H9 (cell line): ENCODE results near the gene IGFL4. TPM values are rescaled to one million over a fixed set of nuclear protein-coding genes. Genes with fewer than 3 reads are reported as not detected.

ENCODE experiments used
- DNase-seq: peaks from one replicate; pipeline ENCODE4 v3.0.0-alpha.2; 2017
- H2AFZ ChIP-seq: one replicate; pipeline ENCODE4 v1.6.1; 2013; ENCODE audit warnings: mild to moderate bottlenecking, low read length, control low read depth, moderate library complexity
- H2AK5ac ChIP-seq: 2 replicates; pipeline ENCODE4 v1.6.1; 2013; ENCODE audit warnings: low read length, control low read depth, mixed read lengths; ENCODE audit not compliant: insufficient read length
- H2BK120ac ChIP-seq: one replicate; pipeline ENCODE4 v1.6.1; 2013; ENCODE audit warnings: low read depth, mild to moderate bottlenecking, low read length, control low read depth, inconsistent platforms; ENCODE audit not compliant: poor library complexity, severe bottlenecking
- H2BK12ac ChIP-seq: 2 replicates; pipeline ENCODE4 v1.6.1; 2013; ENCODE audit warnings: low read length, control low read depth, mixed read lengths, low read depth; ENCODE audit not compliant: insufficient read length
- H2BK15ac ChIP-seq: 2 replicates; pipeline ENCODE4 v1.6.1; 2013; ENCODE audit warnings: low read depth, low read length, control low read depth
- H2BK20ac ChIP-seq: one replicate; pipeline ENCODE4 v1.6.1; 2013; ENCODE audit warnings: low read depth, mild to moderate bottlenecking, low read length, control low read depth, inconsistent platforms; ENCODE audit not compliant: poor library complexity, severe bottlenecking
- H2BK5ac ChIP-seq: 2 replicates; pipeline ENCODE4 v1.6.1; 2013; ENCODE audit warnings: low read length, control low read depth, mixed read lengths; ENCODE audit not compliant: insufficient read length
- H3K14ac ChIP-seq: 2 replicates; pipeline ENCODE4 v1.6.1; 2013; ENCODE audit warnings: low read length, control low read depth; ENCODE audit not compliant: insufficient read depth
- H3K18ac ChIP-seq: 2 replicates; pipeline ENCODE4 v1.6.1; 2013; ENCODE audit warnings: low read depth, mild to moderate bottlenecking, mixed read lengths, low read length, control low read depth; ENCODE audit not compliant: insufficient read length
- H3K23ac ChIP-seq: 2 replicates; pipeline ENCODE4 v1.6.1; 2013; ENCODE audit warnings: low read length, control low read depth, mixed read lengths, low read depth; ENCODE audit not compliant: insufficient read length
- H3K23me2 ChIP-seq: 2 replicates; pipeline ENCODE4 v1.6.1; 2013; ENCODE audit warnings: low read depth, mild to moderate bottlenecking, mixed read lengths, low read length, control low read depth; ENCODE audit not compliant: insufficient read length, poor library complexity, severe bottlenecking
- H3K27ac ChIP-seq: 2 replicates; pipeline ENCODE4 v1.5.1; 2013; ENCODE audit warnings: low read length, control low read depth, mixed read lengths, low read depth; ENCODE audit not compliant: insufficient read length
- H3K27me3 ChIP-seq: 2 replicates; pipeline ENCODE4 v1.6.1; 2013; ENCODE audit warnings: low read length, control low read depth, inconsistent platforms; ENCODE audit not compliant: insufficient read depth
- H3K4ac ChIP-seq: 2 replicates; pipeline ENCODE4 v1.6.1; 2013; ENCODE audit warnings: low read depth, mild to moderate bottlenecking, control low read depth, inconsistent platforms, low read length, moderate library complexity
- H3K4me1 ChIP-seq: 2 replicates; pipeline ENCODE4 v1.6.1; 2013; ENCODE audit warnings: low read length, control low read depth, inconsistent platforms; ENCODE audit not compliant: insufficient read depth
- H3K4me2 ChIP-seq: 2 replicates; pipeline ENCODE4 v1.6.1; 2013; ENCODE audit warnings: low read length, control low read depth, mixed read lengths; ENCODE audit not compliant: insufficient read length, insufficient read depth
- H3K56ac ChIP-seq: 2 replicates; pipeline ENCODE4 v1.6.1; 2013; ENCODE audit warnings: low read depth, mild to moderate bottlenecking, mixed read lengths, low read length, control low read depth; ENCODE audit not compliant: insufficient read length
- H3K79me1 ChIP-seq: 2 replicates; pipeline ENCODE4 v1.6.1; 2013; ENCODE audit warnings: low read depth, mild to moderate bottlenecking, moderate library complexity, low read length, control low read depth, inconsistent platforms; ENCODE audit not compliant: insufficient read depth, poor library complexity, severe bottlenecking
- H3K79me2 ChIP-seq: 2 replicates; pipeline ENCODE4 v1.6.1; 2013; ENCODE audit warnings: low read length, control low read depth, inconsistent platforms; ENCODE audit not compliant: insufficient read depth
- H3K9ac ChIP-seq: 2 replicates; pipeline ENCODE4 v1.6.1; 2013; ENCODE audit warnings: low read length, control low read depth, mixed read lengths; ENCODE audit not compliant: insufficient read length; ENCODE audit errors: extremely low read depth
- H3K9me3 ChIP-seq: one replicate; pipeline ENCODE4 v1.6.1; 2013; ENCODE audit warnings: low read depth, low read length, inconsistent platforms; ENCODE audit not compliant: control insufficient read depth
- H3T11ph ChIP-seq: one replicate; pipeline ENCODE4 v1.6.1; 2013; ENCODE audit warnings: mild to moderate bottlenecking, low read length, control low read depth, inconsistent platforms
- H4K20me1 ChIP-seq: one replicate; pipeline ENCODE4 v1.6.1; 2013; ENCODE audit not compliant: control insufficient read depth, insufficient read length, insufficient read depth
- H4K5ac ChIP-seq: 2 replicates; pipeline ENCODE4 v1.6.1; 2013; ENCODE audit warnings: low read depth, mild to moderate bottlenecking, mixed read lengths, low read length, control low read depth; ENCODE audit not compliant: insufficient read length
- H4K8ac ChIP-seq: replicated peaks from 2 replicates; pipeline ENCODE4 v1.6.1; 2013; ENCODE audit warnings: low read length, control low read depth, mixed read lengths, low read depth; ENCODE audit not compliant: insufficient read length
- H4K91ac ChIP-seq: 2 replicates; pipeline ENCODE4 v1.6.1; 2013; ENCODE audit warnings: low read depth, mild to moderate bottlenecking, moderate library complexity, mixed read lengths, low read length, control low read depth; ENCODE audit not compliant: insufficient read length
- H3K27ac Mint-ChIP-seq, 3 experiments: 2 replicates in 2 of 3; 3 replicates in 1 of 3; pipeline ENCODE4 v1.8.0; 2020 to 2021; ENCODE audit warnings: mixed read lengths in 3 of 3, mild to moderate bottlenecking in 1 of 3, moderate library complexity in 1 of 3
- H3K27me3 Mint-ChIP-seq: 2 replicates; pipeline ENCODE4 v1.8.0; 2021; ENCODE audit warnings: low read depth, mild to moderate bottlenecking, moderate library complexity, mixed read lengths
- H3K36me3 Mint-ChIP-seq, 3 experiments: 2 replicates in 2 of 3; 3 replicates in 1 of 3; pipeline ENCODE4 v1.8.0; 2020 to 2021; ENCODE audit warnings: low read depth in 3 of 3, mixed read lengths in 3 of 3; ENCODE audit not compliant: insufficient read depth in 1 of 3
- H3K4me1 Mint-ChIP-seq, 2 experiments: 2 replicates each; pipeline ENCODE4 v1.8.0; 2020; ENCODE audit warnings: mixed read lengths in 2 of 2
- H3K4me3 Mint-ChIP-seq, 2 experiments: 2 replicates in 1 of 2; 3 replicates in 1 of 2; pipeline ENCODE4 v1.8.0; 2020 to 2021; ENCODE audit warnings: mild to moderate bottlenecking in 2 of 2, mixed read lengths in 2 of 2, moderate library complexity in 1 of 2
- H3K9me3 Mint-ChIP-seq, 2 experiments: 2 replicates in 1 of 2; 3 replicates in 1 of 2; pipeline ENCODE4 v1.8.0; 2020; ENCODE audit warnings: mild to moderate bottlenecking in 2 of 2, mixed read lengths in 2 of 2, moderate library complexity in 1 of 2
- CTCF ChIP-seq: fragments of 200-600 bp; sonication (generic); conservative IDR thresholded peaks from 3 replicates; pipeline ENCODE4 v1.8.0; 2021; ENCODE audit warnings: antibody characterized with exemption, mild to moderate bottlenecking
- WGBS: extraction: QIAGEN DNeasy Blood & Tissue Kit; methylation state at CpG from one replicate; pipeline ENCODE4 v1.1.7; 2013; ENCODE audit warnings: missing lambda C conversion rate, low lambda C conversion rate, mixed read lengths; ENCODE audit not compliant: insufficient read length; ENCODE audit errors: extremely low coverage; 5-methylcytosine and 5-hydroxymethylcytosine counted together
- total RNA-seq: library from RNA; stranded (reverse); gene quantifications from 2 replicates; pipeline ENCODE4 v1.2.1, GENCODE V29; 2021

IGFL4 gene
- total RNA-seq, 1 experiment from 2014 or later: 0.33 TPM

- Histone ChIP-seq H3K79me2 (no peaks in the 10 kb centered on the region), H2AFZ (no peak overlapping the region), H2BK120ac (no peak overlapping the region), H4K5ac (no peak overlapping the region), H3K56ac (no peak overlapping the region), H2BK20ac (no peak overlapping the region), H2BK12ac (no peak overlapping the region), H3K9ac (no peak overlapping the region), H3K27me3 (no peaks in the 10 kb centered on the region), H2BK5ac (no peak overlapping the region), H4K8ac (no peak overlapping the region), H3K18ac (no peak overlapping the region), H3K4me2 (no peak overlapping the region), H3K4ac (no peak overlapping the region), H4K20me1 (no peaks in the 10 kb centered on the region), H2AK5ac (no peak overlapping the region), H3T11ph (no peak overlapping the region), H3K9me3 (peaks cover 8% of the 10 kb centered on the region), H3K23ac (no peak overlapping the region), H3K27ac (no peak overlapping the region), H4K91ac (no peak overlapping the region), H3K14ac (no peak overlapping the region), H3K23me2 (no peaks in the 10 kb centered on the region), H2BK15ac (no peak overlapping the region), H3K79me1 (no peaks in the 10 kb centered on the region), H3K4me1 (no peaks in the 10 kb centered on the region)
- WGBS: no CpG with 5 or more reads among the region's 2 CpGs
- H3K9me3 Mint-ChIP-seq: peaks cover 31 to 37% of the 10 kb centered on the region in 2 experiments; a peak in 4 of 5 replicates
- H3K4me1 Mint-ChIP-seq: no peaks in the 10 kb centered on the region
- DNase-seq: no peak
- no peak for TF ChIP-seq CTCF
- H3K36me3 Mint-ChIP-seq: peaks cover 0 to 6% (median 0%) of the 10 kb centered on the region in 3 experiments; a peak in 3 of 7 replicates
- no peak overlapping the region for H3K27ac Mint-ChIP-seq
- H3K4me3 Mint-ChIP-seq: no peak overlapping the region
- H3K27me3 Mint-ChIP-seq: peaks cover 48% of the 10 kb centered on the region
Measured at GRCh38 chr19:46060012-46060411, 19.2 kb upstream of the IGFL4 start.
